Endodermal cell (in vitro differentiated cells): Measurements from ENCODE around the gene SMOC2. TPM values are rescaled to one million over a fixed set of nuclear protein-coding genes. Genes with fewer than 3 reads are reported as not detected.
"Not testable (repeated sequence)": the region's sequence is repeated elsewhere in the genome, so short reads cannot be mapped to it uniquely, and the experiment has no call there.

Experiments used
- DNase-seq: peaks from one replicate; pipeline ENCODE4 v3.0.0-alpha.2; 2017
- H3K27ac ChIP-seq: 2 replicates; pipeline ENCODE4 v1.5.1; 2013; ENCODE audit warnings: mild to moderate bottlenecking, low read depth, low read length, moderate library complexity
- H3K27me3 ChIP-seq: 2 replicates; pipeline ENCODE4 v1.6.1; 2013; ENCODE audit warnings: mild to moderate bottlenecking, low read length, moderate library complexity; ENCODE audit not compliant: insufficient read depth, control insufficient read depth, poor library complexity, severe bottlenecking
- H3K36me3 ChIP-seq: 2 replicates; pipeline ENCODE4 v1.7.0; 2013; ENCODE audit warnings: mild to moderate bottlenecking, low read length, moderate library complexity; ENCODE audit not compliant: control insufficient read depth, insufficient read depth
- H3K4me1 ChIP-seq: one replicate; pipeline ENCODE4 v1.7.0; 2013; ENCODE audit warnings: low read length; ENCODE audit not compliant: control insufficient read depth, insufficient read depth
- H3K4me3 ChIP-seq: 2 replicates; pipeline ENCODE4 v1.5.1; 2013; ENCODE audit warnings: mild to moderate bottlenecking, low read length, moderate library complexity
- H3K9ac ChIP-seq: 2 replicates; pipeline ENCODE4 v1.6.1; 2013; ENCODE audit warnings: mild to moderate bottlenecking, low read length, moderate library complexity; ENCODE audit not compliant: poor library complexity, severe bottlenecking; ENCODE audit errors: extremely low read depth
- H3K9me3 ChIP-seq: 2 replicates; pipeline ENCODE4 v1.6.1; 2013; ENCODE audit warnings: mild to moderate bottlenecking, low read length, moderate library complexity; ENCODE audit not compliant: control insufficient read depth
- H3K27ac Mint-ChIP-seq: 2 replicates; pipeline ENCODE4 v1.8.0; 2020; ENCODE audit warnings: mixed read lengths
- H3K27me3 Mint-ChIP-seq: 2 replicates; pipeline ENCODE4 v1.8.0; 2021; ENCODE audit warnings: mild to moderate bottlenecking, mixed read lengths; ENCODE audit not compliant: insufficient read depth
- H3K36me3 Mint-ChIP-seq: 2 replicates; pipeline ENCODE4 v1.8.0; 2020; ENCODE audit warnings: low read depth, mixed read lengths
- H3K4me1 Mint-ChIP-seq: 2 replicates; pipeline ENCODE4 v1.8.0; 2020; ENCODE audit warnings: mixed read lengths
- H3K4me3 Mint-ChIP-seq: 2 replicates; pipeline ENCODE4 v1.8.0; 2020; ENCODE audit warnings: mild to moderate bottlenecking, moderate library complexity, mixed read lengths
- H3K9me3 Mint-ChIP-seq: 2 replicates; pipeline ENCODE4 v1.8.0; 2020; ENCODE audit warnings: mild to moderate bottlenecking, mixed read lengths
- WGBS, 2 experiments: methylation state at CpG; one replicate each; pipeline versions ENCODE4 v1.1.5 to v1.1.7; 2013; ENCODE audit warnings: missing lambda C conversion rate in 2 of 2, mixed read lengths in 1 of 2; ENCODE audit not compliant: insufficient coverage in 1 of 2, insufficient read length in 1 of 2; 5-methylcytosine and 5-hydroxymethylcytosine counted together
- total RNA-seq, 2 donors: library from RNA; stranded (reverse); fragmentation: NEBNext Ultra II Directional in 1 of 2; extraction: Animal tissue kit (Norgen Biotek cat#: 25700) in 1 of 2; gene quantifications; 2 replicates in 1 of 2; 3 replicates in 1 of 2; pipeline ENCODE4 v1.2.1, GENCODE V29; 2021
- TF ChIP-seq, protein P1 (sequence below): fragments of 200-600 bp; sonication (generic); conservative IDR thresholded peaks from 2 replicates; pipeline ENCODE4 v1.5.0; 2021; ENCODE audit warnings: antibody characterized with exemption, mild to moderate bottlenecking

Gene SMOC2
- total RNA-seq, 2 donors from 2014 or later = 0.20 TPM; not detected in 1

DNA sequence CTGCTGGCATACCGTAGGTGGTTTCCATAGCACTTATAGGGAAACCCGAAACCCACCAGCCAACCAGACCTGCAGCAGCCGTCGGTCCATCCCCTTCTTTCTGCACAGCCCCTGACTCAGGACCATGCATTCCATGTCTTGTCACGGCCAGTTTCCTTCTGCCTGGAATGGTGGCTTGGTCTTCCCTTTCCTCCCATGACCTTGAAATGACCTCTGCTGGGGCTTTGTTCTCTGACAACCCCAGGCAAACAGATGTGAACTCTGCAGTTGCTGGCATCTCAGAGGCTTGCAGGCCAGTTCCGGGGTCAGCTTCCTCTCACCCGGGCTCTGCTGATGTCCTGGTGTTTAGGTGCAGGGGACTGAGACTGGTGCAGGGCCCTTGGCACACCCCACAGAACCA lies 250.8 kb downstream of the SMOC2 start:
- no peaks in the 10 kb centered on the region for H3K36me3 Mint-ChIP-seq
- no peak overlapping the region for H3K27ac Mint-ChIP-seq
- no peaks in the 10 kb centered on the region for H3K27me3 Mint-ChIP-seq
- H3K9me3 Mint-ChIP-seq = no peaks in the 10 kb centered on the region
- H3K36me3 ChIP-seq = no peaks in the 10 kb centered on the region
- no peaks in the 10 kb centered on the region for H3K27me3 ChIP-seq
- no peak overlapping the region for H3K27ac ChIP-seq
- 84 to 95% methylated on average over 4 to 7 of the region's 7 CpGs for WGBS, 2 experiments
- DNase-seq = no peak
- peaks cover 11% of the 10 kb centered on the region for H3K4me1 ChIP-seq
- H3K9me3 ChIP-seq = no peaks in the 10 kb centered on the region
- no peak overlapping the region for H3K9ac ChIP-seq
- H3K4me1 Mint-ChIP-seq = peaks cover 23% of the 10 kb centered on the region
- H3K4me3 Mint-ChIP-seq = no peak overlapping the region
- no peak overlapping the region for H3K4me3 ChIP-seq
- TF ChIP-seq, protein P1, sequence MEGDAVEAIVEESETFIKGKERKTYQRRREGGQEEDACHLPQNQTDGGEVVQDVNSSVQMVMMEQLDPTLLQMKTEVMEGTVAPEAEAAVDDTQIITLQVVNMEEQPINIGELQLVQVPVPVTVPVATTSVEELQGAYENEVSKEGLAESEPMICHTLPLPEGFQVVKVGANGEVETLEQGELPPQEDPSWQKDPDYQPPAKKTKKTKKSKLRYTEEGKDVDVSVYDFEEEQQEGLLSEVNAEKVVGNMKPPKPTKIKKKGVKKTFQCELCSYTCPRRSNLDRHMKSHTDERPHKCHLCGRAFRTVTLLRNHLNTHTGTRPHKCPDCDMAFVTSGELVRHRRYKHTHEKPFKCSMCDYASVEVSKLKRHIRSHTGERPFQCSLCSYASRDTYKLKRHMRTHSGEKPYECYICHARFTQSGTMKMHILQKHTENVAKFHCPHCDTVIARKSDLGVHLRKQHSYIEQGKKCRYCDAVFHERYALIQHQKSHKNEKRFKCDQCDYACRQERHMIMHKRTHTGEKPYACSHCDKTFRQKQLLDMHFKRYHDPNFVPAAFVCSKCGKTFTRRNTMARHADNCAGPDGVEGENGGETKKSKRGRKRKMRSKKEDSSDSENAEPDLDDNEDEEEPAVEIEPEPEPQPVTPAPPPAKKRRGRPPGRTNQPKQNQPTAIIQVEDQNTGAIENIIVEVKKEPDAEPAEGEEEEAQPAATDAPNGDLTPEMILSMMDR = no peak

DNA sequence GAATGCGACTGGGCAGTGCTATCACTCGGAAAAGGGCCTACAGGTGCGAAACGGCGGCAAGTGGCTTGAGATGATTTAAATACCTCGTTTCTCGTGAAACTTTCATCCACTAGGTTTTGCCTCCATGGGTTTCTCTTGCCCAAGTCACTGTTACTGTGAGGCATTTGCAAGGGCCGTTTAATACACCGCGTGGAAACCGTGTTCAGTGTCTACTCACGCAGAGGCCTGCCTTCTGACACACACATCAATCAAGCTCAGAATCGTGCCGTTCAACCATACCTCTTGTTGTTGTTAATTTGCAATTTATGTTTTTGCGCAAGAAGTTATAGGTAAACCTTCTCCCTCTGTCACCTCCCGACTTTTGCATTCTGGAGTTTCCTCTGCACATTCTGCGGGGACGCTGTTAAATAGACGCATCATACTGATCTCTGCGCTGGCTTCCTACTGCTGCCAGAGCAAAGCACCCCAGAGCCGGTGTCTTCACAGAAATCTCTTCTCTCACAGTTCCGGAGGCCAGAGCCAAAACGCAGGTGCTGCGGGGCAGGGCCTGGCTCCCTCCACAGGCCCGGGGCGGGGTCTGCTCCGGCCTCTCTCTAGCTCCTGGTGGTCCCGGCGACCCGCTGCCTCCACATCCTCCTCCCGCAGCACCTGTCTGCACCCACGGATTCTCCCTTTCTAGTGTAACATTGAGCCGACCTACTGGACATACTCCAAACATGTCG lies 251.4 kb downstream of the SMOC2 start:
- H3K4me3 Mint-ChIP-seq = no peak overlapping the region
- H3K4me1 ChIP-seq = peaks cover 8% of the 10 kb centered on the region
- H3K9ac ChIP-seq = no peak overlapping the region
- DNase-seq = no peak
- H3K4me1 Mint-ChIP-seq = peaks cover 20% of the 10 kb centered on the region
- no peaks in the 10 kb centered on the region for H3K27me3 Mint-ChIP-seq
- no peaks in the 10 kb centered on the region for H3K36me3 ChIP-seq
- TF ChIP-seq, protein P1 = no peak
- H3K27ac ChIP-seq = no peak overlapping the region
- H3K27me3 ChIP-seq = no peaks in the 10 kb centered on the region
- H3K9me3 ChIP-seq = no peaks in the 10 kb centered on the region
- no peaks in the 10 kb centered on the region for H3K9me3 Mint-ChIP-seq
- H3K27ac Mint-ChIP-seq = no peak overlapping the region
- H3K4me3 ChIP-seq = no peak overlapping the region
- 93 to 96% methylated on average over 24 to 34 of the region's 34 CpGs for WGBS, 2 experiments
- no peaks in the 10 kb centered on the region for H3K36me3 Mint-ChIP-seq

DNA sequence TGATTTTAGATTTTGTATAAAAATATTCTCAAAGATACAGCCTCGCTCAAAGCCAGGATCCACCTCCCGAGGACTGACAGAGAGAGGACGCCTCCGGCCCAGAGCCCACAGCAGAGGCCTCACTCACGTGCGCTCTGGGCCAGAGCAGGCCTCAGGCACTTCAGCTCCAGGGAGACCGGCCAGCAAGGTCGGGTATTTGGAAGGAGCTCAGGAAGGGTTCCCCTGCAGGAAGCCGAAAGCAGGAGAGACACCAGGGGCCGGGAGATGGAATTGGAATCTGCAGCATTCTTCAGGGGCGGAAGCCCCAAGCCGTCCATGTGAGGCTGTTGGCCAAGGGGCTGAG lies 251.9 kb downstream of the SMOC2 start:
- not testable (repeated sequence) for H3K27me3 Mint-ChIP-seq, H3K27ac Mint-ChIP-seq, H3K4me3 ChIP-seq, DNase-seq, H3K4me3 Mint-ChIP-seq, H3K27ac ChIP-seq, H3K36me3 ChIP-seq, H3K27me3 ChIP-seq, H3K9me3 ChIP-seq, H3K9ac ChIP-seq, H3K36me3 Mint-ChIP-seq, H3K9me3 Mint-ChIP-seq, H3K4me1 ChIP-seq
- no CpG with 5 or more reads among the region's 12 CpGs for WGBS, 2 experiments
- H3K4me1 Mint-ChIP-seq = peaks cover 14% of the 10 kb centered on the region

DNA sequence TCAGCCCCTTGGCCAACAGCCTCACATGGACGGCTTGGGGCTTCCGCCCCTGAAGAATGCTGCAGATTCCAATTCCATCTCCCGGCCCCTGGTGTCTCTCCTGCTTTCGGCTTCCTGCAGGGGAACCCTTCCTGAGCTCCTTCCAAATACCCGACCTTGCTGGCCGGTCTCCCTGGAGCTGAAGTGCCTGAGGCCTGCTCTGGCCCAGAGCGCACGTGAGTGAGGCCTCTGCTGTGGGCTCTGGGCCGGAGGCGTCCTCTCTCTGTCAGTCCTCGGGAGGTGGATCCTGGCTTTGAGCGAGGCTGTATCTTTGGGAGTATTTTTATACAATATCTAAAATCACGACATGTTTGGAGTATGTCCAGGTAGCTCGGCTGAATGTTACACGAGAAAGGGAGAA lies 253.8 kb downstream of the SMOC2 start:
- not testable (repeated sequence) for H3K9me3 Mint-ChIP-seq, H3K4me3 ChIP-seq, H3K36me3 ChIP-seq, H3K4me1 ChIP-seq, H3K27ac ChIP-seq, DNase-seq, H3K27ac Mint-ChIP-seq, H3K9ac ChIP-seq, H3K4me3 Mint-ChIP-seq, H3K27me3 Mint-ChIP-seq, H3K9me3 ChIP-seq, H3K36me3 Mint-ChIP-seq, H3K27me3 ChIP-seq
- H3K4me1 Mint-ChIP-seq = peaks cover 12% of the 10 kb centered on the region
- 50 to 63% methylated on average over 2 to 3 of the region's 15 CpGs for WGBS, 2 experiments
